HG03439 (cell line): Measurements from ENCODE around the gene SUCNR1.
"Not testable (repeated sequence)": the region's sequence is repeated elsewhere in the genome, so short reads cannot be mapped to it uniquely, and the experiment has no call there.

Experiments
- ATAC-seq: cut with Tn5 transposase; IDR thresholded peaks from one replicate; pipeline ENCODE4 v1.9.1; 2021; ENCODE audit warnings: mild to moderate bottlenecking, moderate library complexity; ENCODE audit not compliant: unreplicated experiment

Gene SUCNR1

DNA sequence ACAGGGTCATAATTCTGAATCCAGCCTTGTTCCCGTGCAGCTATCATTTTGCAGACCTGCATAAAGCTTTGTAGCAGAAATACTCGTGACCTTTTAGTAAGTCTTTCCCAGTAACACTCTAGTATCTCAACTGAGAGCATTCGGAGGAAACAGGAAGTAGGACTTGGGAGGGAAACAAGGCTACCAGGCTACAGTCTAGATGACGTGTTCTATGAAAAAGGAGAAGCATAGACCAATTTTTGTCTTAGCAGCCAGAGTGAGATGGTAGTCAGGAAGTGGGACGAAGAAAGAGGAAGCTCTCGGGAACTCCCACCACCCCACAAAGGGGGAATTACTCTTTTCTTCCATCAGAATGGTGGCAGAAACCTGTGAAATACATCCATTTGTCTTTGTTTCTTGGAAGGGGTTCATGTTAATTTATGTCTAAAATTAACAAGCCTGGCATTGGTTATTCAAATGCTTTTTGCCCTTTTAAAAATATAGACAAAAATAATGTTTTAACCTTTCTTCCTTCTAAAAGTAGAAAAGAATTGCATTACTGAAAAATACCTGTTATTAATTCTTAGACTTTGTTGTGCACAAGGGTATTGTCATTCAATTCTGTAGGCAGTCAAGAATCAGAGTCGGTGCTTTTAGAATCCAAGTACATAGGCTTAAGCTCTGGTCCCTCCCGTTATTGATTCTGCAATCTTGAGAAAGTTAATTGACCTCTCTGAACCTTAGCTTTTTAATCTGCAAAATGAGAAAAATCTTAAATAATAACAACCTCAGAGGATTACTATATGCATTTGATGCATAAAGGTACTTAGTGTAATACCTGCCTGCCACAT is 1.6 kb upstream of the SUCNR1 start:
- ATAC-seq, result peak; percentile 70

DNA sequence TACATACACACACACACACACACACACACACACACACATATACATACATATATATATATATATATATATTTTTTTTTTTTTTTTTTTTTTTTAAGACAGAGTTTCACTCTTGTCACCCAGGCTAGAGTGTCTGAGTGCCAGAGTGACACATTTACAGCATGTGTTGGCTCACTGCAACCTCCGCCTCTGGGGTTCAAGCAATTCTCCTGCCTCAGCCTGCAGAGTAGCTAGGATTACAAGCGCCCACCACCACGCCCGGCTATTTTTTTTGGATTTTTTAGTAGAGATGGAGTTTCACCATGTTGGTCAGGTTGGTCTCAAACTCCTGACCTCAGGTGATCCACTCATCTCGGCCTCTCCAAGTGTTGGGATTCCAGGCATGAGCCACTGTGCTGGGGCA is 636 bp downstream of the SUCNR1 start:
- ATAC-seq, result not testable (repeated sequence)

DNA sequence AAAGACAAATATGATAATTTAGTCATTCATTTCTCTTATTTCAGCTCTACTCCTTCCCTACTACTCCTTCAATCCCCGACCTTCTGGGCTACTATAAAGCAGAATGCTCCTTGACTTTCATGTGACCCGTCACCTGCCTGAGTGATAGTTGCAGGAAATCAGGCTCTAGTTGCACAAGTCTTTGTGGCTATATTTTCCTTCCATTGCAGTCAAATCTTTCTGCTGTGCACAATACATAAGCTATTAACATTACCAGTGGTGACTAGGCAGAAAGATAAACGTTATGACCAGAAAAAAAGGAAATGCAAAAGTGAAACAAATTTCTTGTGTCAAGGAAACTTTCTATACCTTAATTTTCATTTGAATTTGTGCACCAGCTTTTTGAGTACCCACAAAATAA is 2.3 kb downstream of the SUCNR1 start:
- ATAC-seq, result no peak

DNA sequence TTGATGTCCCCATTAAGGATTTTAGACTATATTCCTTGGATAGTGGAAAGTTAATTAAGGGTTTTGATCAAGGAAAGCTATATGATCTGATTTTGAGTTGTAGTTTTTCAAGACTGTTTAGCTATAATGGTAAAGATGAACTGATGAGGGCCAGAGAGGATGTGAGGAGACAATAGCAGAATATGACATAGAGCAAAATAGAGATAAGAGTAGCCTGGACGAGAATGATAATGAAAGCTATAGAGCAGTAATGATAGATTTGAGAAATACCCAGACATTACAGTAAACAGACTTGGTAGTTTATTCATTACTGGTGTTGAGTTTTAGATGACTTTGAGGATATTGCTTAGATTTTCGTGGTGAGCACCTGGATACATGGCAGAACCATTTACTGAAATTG is 3.8 kb downstream of the SUCNR1 start:
- ATAC-seq, result no peak

DNA sequence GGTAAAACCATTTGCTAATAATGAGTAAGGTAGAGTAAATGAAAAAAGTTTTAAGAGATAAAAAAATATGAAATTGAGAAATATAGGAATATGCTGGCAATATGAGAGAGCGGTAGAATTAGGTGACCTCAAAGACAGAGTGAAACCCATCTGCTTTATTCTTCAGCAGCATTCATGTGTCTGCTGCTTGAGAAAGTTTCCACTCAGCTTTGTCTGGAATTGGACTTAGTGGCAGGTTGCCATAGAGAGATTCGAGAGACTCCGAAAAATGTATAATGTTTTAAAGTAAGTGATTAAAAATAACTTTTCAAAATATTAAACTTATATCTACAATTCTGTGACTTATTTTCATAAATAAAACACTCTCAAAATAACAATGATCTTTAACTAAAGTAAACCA is 5.0 kb downstream of the SUCNR1 start:
- no peak for ATAC-seq

DNA sequence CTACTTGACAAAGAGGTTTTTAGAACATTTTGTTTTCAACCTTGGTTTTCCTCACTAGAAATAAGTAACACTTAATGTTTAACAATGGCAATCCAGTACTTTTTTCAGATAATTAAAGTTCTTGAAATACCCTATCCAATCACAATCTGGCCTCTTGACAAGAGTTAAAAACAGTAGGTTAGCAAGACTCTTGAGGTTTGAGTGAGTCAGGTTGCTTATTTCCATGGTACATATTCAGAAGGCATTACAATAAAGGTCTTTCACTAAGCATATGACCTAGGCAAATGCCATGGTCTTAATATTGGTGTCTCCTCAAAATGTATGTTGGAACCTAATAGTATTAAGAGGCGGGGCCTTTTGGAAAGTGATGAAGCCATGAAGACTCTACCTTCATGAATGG is 5.6 kb downstream of the SUCNR1 start:
- no peak for ATAC-seq

DNA sequence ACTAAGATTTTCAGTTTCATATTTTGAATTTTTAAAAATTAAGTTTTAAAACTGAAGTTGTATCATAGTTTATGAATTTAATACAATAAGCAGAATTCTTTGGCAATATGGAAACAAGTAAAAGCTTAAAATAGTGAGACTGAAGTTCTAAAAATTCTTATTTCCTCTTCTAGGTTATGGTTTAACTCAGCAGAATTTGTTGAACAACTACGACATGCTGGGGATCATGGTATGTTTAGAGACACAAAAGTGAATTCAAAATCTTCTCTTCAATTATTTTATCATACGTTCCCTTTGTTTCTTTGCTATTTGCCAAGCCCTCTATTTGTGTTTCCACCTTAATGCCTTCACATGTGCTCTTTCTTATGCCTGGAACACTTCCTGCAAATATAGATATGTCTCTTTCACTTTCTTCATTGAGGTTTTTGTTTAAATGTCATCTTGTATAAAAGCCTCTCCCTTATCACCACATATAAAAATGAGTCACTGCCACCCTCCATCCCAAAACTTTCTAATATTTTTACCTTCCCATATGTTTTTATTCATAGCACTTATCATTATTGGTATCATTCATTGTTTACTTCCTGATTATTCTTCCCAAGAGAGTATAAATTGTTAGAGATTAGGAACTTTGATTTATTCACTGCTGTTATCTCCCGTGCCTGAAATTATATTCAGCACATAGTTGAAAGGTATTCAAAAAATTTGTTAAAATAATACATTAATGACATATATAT is 6.4 kb downstream of the SUCNR1 start:
- ATAC-seq, result peak; percentile 57

DNA sequence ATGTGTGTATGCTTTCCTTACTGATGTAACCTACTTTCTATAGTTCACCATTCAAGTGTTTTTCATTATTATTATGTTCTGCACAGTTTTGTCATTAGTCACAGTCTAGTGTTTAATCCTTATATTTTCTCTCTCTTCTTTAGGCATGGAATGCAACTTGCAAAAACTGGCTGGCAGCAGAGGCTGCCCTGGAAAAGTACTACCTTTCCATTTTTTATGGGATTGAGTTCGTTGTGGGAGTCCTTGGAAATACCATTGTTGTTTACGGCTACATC is 6.9 kb downstream of the SUCNR1 start:
- ATAC-seq, result no peak

DNA sequence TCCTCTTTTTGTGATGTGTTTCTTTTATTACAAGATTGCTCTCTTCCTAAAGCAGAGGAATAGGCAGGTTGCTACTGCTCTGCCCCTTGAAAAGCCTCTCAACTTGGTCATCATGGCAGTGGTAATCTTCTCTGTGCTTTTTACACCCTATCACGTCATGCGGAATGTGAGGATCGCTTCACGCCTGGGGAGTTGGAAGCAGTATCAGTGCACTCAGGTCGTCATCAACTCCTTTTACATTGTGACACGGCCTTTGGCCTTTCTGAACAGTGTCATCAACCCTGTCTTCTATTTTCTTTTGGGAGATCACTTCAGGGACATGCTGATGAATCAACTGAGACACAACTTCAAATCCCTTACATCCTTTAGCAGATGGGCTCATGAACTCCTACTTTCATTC is 7.7 kb downstream of the SUCNR1 start:
- no peak for ATAC-seq

DNA sequence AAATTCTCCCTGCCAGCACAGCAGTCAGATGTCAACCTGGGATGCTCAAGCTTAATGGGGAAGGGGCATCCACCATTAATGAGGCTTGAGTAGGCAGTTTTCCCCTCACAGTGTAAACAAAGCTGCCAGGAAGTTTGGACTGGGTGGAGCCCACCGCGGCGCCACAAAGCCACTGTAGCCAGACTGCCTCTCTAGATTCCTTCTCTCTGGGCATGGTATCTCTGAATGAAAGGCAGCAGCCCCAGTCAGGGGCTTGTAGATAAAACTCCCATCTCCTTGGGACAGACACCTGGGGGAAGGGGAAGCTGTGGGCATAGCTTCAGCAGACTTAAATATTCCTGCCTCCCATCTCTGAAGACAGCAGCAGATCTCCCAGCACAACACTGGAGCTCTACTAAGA is 12.0 kb downstream of the SUCNR1 start:
- not testable (repeated sequence) for ATAC-seq

DNA sequence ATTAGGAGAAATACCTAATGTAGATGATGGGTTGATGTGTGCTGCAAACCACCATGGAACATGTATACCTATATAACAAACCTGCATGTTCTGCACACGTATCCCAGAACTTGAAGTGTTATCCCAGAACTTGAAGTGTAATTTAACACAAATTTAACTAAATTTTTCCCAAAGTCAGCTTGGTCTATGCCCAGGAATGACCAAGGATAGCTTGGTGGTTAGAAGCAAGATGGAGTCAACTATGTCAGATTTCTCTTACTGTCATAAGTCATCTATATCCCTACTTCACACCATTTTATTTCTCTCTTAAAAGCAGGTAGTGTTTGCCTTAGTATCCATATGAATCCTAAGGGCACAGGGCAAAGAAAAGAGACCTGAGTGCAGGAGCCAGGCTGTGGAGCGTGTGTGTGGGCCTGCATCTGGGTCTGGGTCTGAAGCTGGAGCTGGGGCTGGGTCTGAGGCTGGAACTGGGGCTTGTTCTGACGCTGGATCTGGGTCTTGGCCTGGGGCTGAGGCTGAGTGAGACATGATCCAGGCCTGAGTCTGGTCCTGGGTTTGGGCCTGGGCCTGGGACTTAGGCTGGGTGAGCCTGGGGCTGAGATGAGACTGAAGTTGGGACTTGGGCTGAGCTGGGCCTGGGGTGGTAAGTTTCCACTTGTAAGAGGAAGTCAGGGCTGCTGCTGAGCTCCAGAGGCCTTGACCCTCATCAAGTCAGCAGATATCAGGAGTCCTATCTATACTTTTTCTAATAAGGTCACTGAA is 14.2 kb downstream of the SUCNR1 start:
- not testable (repeated sequence) for ATAC-seq

DNA sequence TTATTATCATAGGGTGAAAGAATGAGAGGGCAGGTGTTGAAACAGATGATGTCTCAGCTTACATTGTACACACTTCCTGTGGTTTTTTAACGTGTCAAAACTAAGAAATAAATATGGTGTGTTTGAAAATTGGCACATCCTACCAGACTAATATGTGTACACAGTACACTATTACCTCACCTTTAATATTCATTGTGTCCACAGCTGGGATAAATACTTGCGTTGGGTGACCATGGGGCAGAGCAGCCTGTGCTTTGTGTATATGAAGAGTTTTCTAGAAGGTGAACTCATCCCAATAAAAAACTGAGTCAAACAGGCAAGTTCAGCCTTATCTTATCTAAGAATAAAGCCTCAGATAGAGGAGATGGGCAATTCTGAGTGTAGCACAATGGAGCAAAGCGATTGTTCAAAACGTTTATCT is 17.3 kb downstream of the SUCNR1 start:
- no peak for ATAC-seq

DNA sequence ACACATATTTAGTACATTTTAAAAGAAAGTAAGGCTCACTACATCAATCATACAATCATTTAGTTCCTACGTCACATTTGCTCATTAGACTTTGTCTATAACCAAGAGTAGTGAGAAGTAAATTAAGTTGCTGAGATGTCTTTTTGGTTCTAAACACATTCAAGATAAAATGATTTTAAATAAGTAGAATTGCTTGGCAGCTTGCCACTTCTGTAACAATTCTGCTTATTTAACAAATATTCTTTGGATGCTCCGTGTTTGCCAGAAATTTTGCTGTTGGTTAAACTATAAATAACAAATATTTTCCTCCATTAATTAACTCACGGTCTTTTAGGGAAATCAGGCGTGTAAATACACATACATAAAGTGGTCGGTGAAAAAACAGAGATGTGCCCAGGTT is 18.3 kb downstream of the SUCNR1 start:
- ATAC-seq, result no peak

DNA sequence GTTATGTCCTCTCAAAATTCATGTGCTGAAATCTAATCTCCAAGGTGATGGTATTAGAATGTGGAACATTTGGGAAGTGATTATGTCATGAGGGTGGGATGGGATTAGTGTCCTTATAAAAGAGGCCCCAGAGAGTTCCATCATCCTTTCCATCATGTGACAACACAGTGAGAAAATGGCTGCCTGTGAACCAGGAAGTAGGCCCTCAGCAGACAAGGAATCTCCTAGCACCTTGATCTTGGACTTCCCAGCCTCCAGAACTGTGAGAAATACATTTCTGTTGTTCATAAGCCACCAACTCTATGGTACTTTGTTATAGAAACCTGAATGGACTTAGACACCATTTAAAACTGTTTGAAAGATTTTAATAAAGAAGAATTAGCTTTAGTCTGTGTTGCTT is 20.8 kb downstream of the SUCNR1 start:
- no peak for ATAC-seq

DNA sequence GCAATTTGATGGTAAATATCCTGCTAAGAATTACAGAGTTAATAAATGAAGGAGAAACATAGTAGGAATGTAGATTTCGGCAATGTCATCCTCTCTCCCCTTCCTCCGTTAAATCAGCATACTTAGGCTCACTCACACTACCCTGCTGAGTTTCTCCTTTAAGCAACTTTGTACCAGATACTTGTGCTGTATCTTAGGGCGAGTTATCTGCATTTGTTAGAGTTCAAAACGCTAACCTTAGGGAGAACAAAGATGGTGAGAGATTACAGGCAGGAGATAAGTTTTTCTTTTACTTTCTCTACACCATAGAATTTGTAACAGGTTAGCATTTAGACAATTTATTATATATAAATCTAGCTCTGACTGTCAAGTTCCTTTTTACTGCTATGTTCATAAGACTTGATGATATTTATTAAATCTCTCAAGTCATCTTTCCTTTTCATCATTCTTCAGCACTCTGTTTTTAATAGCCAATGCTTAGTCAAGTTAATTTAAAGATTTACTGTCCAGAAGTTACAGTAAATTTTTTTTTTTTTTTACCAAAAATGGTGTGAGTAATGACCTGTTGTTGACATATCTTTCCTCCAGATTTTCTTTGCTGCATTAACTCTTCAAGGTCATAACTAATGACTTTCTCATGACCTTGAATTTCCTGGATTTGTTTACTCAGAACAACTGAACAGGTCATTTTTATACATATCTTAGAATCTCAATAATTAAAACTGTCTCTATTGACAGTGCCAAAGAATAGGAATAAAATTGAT is 22.2 kb downstream of the SUCNR1 start:
- ATAC-seq, result no peak

DNA sequence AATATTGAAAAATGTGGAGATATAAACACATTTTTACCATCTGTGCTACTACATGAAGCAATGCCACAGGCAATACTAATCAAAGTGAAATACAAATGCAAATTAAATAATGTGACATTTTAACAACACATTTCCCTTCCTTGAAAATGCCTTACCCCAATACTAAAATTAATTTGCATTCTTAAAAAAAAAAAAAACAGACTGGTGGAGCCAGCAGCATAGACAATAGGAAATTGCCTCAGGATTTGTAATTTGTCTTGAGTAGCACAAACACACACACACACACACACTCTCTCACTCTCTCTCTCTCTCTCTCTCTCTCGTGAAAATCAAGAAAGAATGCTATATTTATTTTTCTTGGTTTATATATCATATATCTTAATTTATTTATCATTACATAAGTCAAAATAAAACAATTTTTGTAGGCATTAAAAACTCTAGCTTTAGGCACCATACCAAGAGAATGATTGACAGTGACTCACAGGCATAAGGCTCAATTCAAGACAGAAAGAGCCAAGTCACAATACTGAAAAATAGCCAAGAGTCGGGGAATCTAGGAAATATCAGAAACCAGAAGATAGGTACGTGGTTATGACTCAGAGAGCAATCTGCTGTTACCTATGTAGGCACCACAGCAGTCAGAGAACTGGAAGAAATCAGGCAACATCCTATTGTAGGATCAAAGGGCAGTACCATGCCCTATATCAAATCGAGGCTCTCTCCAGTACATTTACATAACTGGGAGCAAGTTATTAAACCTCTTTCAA is 23.0 kb downstream of the SUCNR1 start:
- ATAC-seq, result no peak

DNA sequence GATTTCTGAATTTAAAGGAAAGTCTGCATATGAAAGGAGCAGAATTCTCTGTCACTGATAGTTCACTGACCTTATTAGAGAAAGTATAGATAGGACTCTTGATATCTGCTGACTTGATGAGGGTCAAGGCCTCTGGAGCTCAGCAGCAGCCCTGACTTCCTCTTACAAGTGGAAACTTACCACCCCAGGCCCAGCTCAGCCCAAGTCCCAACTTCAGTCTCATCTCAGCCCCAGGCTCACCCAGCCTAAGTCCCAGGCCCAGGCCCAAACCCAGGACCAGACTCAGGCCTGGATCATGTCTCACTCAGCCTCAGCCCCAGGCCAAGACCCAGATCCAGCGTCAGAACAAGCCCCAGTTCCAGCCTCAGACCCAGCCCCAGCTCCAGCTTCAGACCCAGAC is 24.7 kb downstream of the SUCNR1 start:
- not testable (repeated sequence) for ATAC-seq

DNA sequence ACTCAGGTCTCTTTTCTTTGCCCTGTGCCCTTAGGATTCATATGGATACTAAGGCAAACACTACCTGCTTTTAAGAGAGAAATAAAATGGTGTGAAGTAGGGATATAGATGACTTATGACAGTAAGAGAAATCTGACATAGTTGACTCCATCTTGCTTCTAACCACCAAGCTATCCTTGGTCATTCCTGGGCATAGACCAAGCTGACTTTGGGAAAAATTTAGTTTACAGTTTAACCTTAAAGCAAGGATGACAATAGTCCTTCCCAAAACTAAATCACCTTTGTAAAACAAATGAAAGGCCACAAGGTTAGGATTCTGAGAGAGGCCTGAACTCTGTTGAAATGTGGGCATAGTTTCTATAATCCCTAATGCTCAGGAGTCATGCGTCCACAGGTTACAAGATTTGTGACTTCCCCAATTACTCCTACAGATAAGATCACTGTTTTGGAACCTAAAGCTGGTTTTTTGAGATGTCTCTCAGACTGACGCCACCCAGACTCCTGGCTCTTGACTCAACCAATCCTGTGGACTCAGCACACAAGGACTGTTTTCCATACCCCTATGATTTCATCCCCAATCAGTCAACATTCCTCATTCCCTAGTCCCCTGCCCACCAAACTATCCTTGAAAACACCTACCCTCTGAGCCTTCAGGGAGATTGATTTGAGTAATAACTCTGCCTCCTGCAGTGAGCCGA is 25.3 kb downstream of the SUCNR1 start:
- ATAC-seq, result not testable (repeated sequence)

DNA sequence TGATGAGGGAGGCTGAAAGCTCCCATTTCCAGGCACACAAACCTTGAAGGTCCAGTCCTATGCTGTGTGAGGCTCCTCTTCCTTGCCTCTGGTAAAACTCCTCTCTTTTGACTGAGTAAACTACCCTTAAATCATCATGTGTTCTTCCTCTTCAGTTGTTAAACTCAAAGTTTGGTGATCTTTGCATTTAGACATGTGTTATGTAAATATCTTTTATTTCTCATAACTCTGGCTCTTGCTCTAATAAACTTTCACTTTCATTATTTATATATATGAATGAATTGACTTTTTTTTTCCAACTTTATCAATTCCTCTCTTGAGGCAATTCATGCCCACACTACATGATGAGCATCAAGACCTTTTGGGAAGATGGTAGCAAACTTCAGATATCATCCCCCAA is 26.6 kb downstream of the SUCNR1 start:
- no peak for ATAC-seq

DNA sequence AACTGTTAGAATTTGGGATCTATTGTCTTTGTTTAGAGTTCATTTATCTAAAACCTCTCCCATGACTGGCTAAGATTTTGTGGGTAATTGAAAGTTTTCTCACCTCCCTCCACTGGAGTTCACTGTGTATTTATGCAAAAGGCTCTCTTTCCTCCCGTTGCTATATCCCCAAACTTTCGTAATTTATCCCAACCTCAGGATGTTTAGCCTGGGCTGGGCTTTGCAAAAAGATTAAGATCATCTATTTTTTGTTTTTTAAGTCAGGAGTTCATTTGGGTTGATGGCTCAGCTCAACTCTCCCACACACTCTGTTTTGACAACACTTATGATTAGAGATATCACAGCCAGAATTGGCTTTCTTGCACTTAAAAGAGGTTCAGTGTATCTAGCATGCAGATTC is 27.0 kb downstream of the SUCNR1 start:
- no peak for ATAC-seq
